HG02885 (cell line): ENCODE data around the gene CCDC159.
"Not testable (repeated sequence)": the region's sequence is repeated elsewhere in the genome, so short reads cannot be mapped to it uniquely, and the experiment has no call there.

Experiments used
- ATAC-seq: cut with Tn5 transposase; IDR thresholded peaks from one replicate; pipeline ENCODE4 v1.9.1; 2021; ENCODE audit warnings: mild to moderate bottlenecking; ENCODE audit not compliant: unreplicated experiment, poor library complexity

CCDC159 gene

GRCh38 chr19:11346104-11346940 is at the start of gene CCDC159, which contains the start of gene TMEM205:
Gene CCDC159, plus strand, starts transcription at chr19:11346519. Its CDS starts 88 bp downstream, at chr19:11346607.
Gene TMEM205, minus strand, starts transcription at chr19:11346268. Its CDS starts 649 bp downstream, at chr19:11345619.
- peak; percentile 97 for ATAC-seq

GRCh38 chr19:11299946-11300810 is 46.1 kb upstream of the CCDC159 start:
- ATAC-seq = no peak

GRCh38 chr19:11300811-11301120 is 45.6 kb upstream of the CCDC159 start:
- ATAC-seq = no peak

- ATAC-seq = no peak
Observed at GRCh38 chr19:11304936-11305335, 41.4 kb upstream of the CCDC159 start.

- ATAC-seq = no peak
Observed at GRCh38 chr19:11306337-11306736, 40.0 kb upstream of the CCDC159 start.

- not testable (repeated sequence) for ATAC-seq
Observed at GRCh38 chr19:11320278-11320995, 25.9 kb upstream of the CCDC159 start.

- ATAC-seq = no peak
Observed at GRCh38 chr19:11321191-11322126, 24.9 kb upstream of the CCDC159 start.

GRCh38 chr19:11322269-11323024 is 23.9 kb upstream of the CCDC159 start:
- no peak for ATAC-seq

- no peak for ATAC-seq
Observed at GRCh38 chr19:11323601-11324078, 22.7 kb upstream of the CCDC159 start.

GRCh38 chr19:11324079-11324661 is 22.1 kb upstream of the CCDC159 start:
- ATAC-seq = no peak

GRCh38 chr19:11324748-11325389 is 21.4 kb upstream of the CCDC159 start:
- no peak for ATAC-seq

GRCh38 chr19:11325544-11325943 is 20.8 kb upstream of the CCDC159 start:
- ATAC-seq = no peak

- no peak for ATAC-seq
Observed at GRCh38 chr19:11330127-11330526, 16.2 kb upstream of the CCDC159 start.

- ATAC-seq = no peak
Observed at GRCh38 chr19:11331502-11331901, 14.8 kb upstream of the CCDC159 start.

- no peak for ATAC-seq
Observed at GRCh38 chr19:11332822-11333221, 13.5 kb upstream of the CCDC159 start.

GRCh38 chr19:11333838-11334237 is 12.5 kb upstream of the CCDC159 start:
- ATAC-seq = not testable (repeated sequence)

- ATAC-seq = no peak
Observed at GRCh38 chr19:11335449-11336146, 10.7 kb upstream of the CCDC159 start.
